Upper lobe of left lung (tissue), 4 donors: ENCODE data around the gene STMN1.

ENCODE experiments used
- CTCF ChIP-seq, 6 experiments: fragments of 450-650 bp in 4 of 6; fragments of 200-600 bp in 2 of 6; sonication (generic) in 2 of 6; IDR thresholded peaks; one replicate each; pipeline ENCODE4 v1.5.1; 2016 to 2019; ENCODE audit warnings: antibody characterized with exemption in 6 of 6
- POLR2A ChIP-seq, 4 donors: fragments of 450-650 bp; IDR thresholded peaks; one replicate each; pipeline ENCODE4 v1.5.1; 2016 to 2017; ENCODE audit warnings: antibody characterized with exemption in 4 of 4, mild to moderate bottlenecking in 2 of 4

- TF ChIP-seq CTCF (IDR thresholded peaks at IDR 0.05), result no peak
- no peak for TF ChIP-seq POLR2A (IDR thresholded peaks at IDR 0.05)
Observed at GRCh38 chr1:25927521-25928265, 21.5 kb upstream of the STMN1 start.
